Stimulated activated naive CD8-positive, alpha-beta T cell treated with anti-CD3 and anti-CD28 coated beads, Interleukin-15, Interleukin-2, amounts not matched to agents 100 ng/mL and 50 ng/mL, for 24 hours (primary cell): ENCODE results near the gene SS18L1.

ENCODE experiments used
- H3K27ac Mint-ChIP-seq: one replicate; pipeline ENCODE4 v1.8.0; 2021; ENCODE audit warnings: mild to moderate bottlenecking, mixed read lengths
- H3K27me3 Mint-ChIP-seq: one replicate; pipeline ENCODE4 v1.8.0; 2021; ENCODE audit warnings: mixed read lengths
- H3K36me3 Mint-ChIP-seq: one replicate; pipeline ENCODE4 v1.8.0; 2021; ENCODE audit warnings: low read depth, mixed read lengths
- H3K4me1 Mint-ChIP-seq: one replicate; pipeline ENCODE4 v1.8.0; 2021; ENCODE audit warnings: low read depth, mixed read lengths
- H3K4me3 Mint-ChIP-seq: one replicate; pipeline ENCODE4 v1.8.0; 2021; ENCODE audit warnings: mild to moderate bottlenecking, mixed read lengths
- H3K9me3 Mint-ChIP-seq: one replicate; pipeline ENCODE4 v1.8.0; 2021; ENCODE audit warnings: mixed read lengths

Gene SS18L1

DNA sequence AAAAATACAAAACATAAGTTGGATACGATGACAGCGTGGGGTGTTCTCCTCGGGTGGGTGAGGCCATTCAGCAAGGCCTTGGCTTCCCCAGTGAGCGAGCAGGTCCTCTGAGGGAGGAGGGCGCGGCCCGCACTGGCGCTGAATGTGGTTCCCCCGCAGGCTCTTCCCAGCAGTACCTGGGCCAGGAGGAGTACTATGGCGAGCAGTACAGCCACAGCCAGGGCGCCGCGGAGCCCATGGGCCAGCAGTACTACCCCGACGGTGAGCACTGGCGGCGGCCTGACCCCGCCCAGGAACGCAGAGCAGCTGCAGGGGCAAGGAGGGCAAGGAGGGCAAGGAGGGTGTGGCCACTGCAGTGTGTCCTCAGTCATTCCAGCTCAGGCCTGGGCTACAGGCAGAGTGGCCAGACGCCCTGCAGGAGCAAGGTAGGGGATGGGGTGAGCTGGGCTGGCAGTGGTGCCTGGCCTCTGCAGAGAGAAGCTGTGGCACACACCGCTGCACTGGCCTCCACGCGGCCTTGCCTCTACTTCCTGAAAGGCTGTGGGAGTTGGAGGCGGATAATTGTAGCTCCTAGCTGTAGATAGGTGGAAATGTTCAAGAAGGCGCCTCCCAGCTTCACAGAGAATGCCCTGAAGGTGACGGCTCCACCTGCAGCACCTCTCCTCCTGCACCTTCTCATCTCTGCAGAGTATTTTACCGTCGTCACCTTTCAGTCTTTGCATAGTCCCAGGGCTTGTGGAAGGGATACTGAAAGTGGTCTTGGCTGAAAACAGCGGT, 20.6 kb downstream of the SS18L1 start:
- peaks cover 12% of the 10 kb centered on the region for H3K4me1 Mint-ChIP-seq
- no peak overlapping the region for H3K4me3 Mint-ChIP-seq
- H3K36me3 Mint-ChIP-seq: peaks cover 34% of the 10 kb centered on the region
- no peaks in the 10 kb centered on the region for H3K9me3 Mint-ChIP-seq
- H3K27me3 Mint-ChIP-seq: no peaks in the 10 kb centered on the region
- H3K27ac Mint-ChIP-seq: no peak overlapping the region

- H3K27me3 Mint-ChIP-seq: no peaks in the 10 kb centered on the region
- H3K9me3 Mint-ChIP-seq: no peaks in the 10 kb centered on the region
- no peak overlapping the region for H3K27ac Mint-ChIP-seq
- no peak overlapping the region for H3K4me3 Mint-ChIP-seq
- peaks cover 5% of the 10 kb centered on the region for H3K4me1 Mint-ChIP-seq
- H3K36me3 Mint-ChIP-seq: peaks cover 31% of the 10 kb centered on the region
These were observed 21.6 kb downstream of the SS18L1 start for GRCh38 chr20:62164879-62165761.

- H3K9me3 Mint-ChIP-seq: no peaks in the 10 kb centered on the region
- no peaks in the 10 kb centered on the region for H3K27me3 Mint-ChIP-seq
- peaks cover 27% of the 10 kb centered on the region for H3K36me3 Mint-ChIP-seq
- H3K4me3 Mint-ChIP-seq: no peak overlapping the region
- no peak overlapping the region for H3K27ac Mint-ChIP-seq
- H3K4me1 Mint-ChIP-seq: no peaks in the 10 kb centered on the region
These were observed 22.3 kb downstream of the SS18L1 start for GRCh38 chr20:62165762-62166399.

- peaks cover 34% of the 10 kb centered on the region for H3K36me3 Mint-ChIP-seq
- no peak overlapping the region for H3K27ac Mint-ChIP-seq
- H3K4me3 Mint-ChIP-seq: no peak overlapping the region
- no peaks in the 10 kb centered on the region for H3K27me3 Mint-ChIP-seq
- H3K4me1 Mint-ChIP-seq: no peaks in the 10 kb centered on the region
- H3K9me3 Mint-ChIP-seq: no peaks in the 10 kb centered on the region
These were observed 23.9 kb downstream of the SS18L1 start for GRCh38 chr20:62167474-62167873.

DNA sequence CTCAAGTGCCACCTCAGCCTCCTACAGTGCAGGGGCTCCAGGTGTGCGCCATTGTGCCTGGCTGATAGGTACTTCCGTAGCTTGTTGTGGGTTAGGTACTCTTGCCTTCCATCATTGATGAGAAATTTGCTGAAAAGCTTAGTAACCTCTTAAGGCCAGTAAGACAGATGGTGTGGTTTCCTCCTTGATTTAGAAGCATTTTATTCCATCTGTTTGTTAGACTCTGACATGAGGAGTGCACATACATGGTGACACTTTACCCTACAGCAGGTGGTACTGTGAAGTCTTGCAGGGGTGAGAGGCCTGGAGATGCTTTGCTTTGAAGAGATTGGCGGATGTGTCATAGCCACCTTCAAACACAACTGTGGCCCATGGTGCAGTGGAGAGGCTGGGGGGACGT, 24.5 kb downstream of the SS18L1 start:
- no peaks in the 10 kb centered on the region for H3K4me1 Mint-ChIP-seq
- no peak overlapping the region for H3K4me3 Mint-ChIP-seq
- H3K36me3 Mint-ChIP-seq: peaks cover 35% of the 10 kb centered on the region
- H3K9me3 Mint-ChIP-seq: no peaks in the 10 kb centered on the region
- H3K27me3 Mint-ChIP-seq: no peaks in the 10 kb centered on the region
- H3K27ac Mint-ChIP-seq: no peak overlapping the region

DNA sequence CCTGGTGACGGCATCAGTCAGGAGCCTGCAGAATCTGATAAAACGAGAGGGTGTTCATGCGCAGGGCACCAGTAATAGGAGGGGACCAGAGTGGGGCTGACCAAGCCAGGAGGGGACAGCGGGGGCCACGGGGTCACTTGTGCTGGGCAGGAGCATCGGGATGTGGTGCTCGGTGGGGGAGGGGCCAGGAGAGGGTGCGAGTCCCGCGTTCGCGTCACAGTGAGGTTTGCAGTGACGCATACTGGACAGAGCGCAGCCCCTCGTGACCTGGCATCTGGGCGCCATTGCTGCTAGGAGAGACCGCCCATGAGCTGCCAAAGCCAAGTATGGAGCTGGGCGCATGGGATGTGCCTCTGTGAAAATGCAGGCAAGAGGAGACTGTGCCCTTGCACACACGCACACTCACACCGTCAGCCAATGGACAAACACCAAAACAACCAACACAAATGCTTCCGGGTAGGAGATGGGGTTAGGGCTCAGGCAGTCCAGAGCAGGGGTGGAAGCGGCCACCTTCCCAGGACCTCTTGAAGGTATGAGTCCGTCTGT, 25.4 kb downstream of the SS18L1 start:
- Mint-ChIP-seq H3K9me3 (no peaks in the 10 kb centered on the region), H3K27me3 (no peaks in the 10 kb centered on the region), H3K4me3 (no peak overlapping the region), H3K27ac (no peak overlapping the region), H3K4me1 (no peaks in the 10 kb centered on the region), H3K36me3 (peaks cover 31% of the 10 kb centered on the region)

DNA sequence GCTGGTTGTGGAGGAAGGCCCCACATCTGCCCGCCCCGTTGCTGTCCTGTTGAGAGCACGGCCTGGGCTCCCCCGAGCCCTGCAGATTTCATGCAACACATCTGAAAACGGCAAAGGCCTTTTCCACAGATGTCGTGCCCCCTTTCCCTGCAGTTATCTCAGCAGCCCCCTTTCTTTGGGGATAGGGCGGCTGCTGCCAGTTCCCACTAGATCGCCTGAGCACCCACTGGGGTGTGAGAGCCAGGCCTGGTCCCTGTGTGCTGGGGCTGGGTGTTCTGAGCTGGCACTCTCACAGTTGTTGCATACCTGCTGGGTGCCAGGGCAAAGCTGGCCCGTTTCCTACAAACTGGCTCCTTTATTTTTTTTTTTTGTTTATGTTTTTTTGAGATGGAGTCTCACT, 27.0 kb downstream of the SS18L1 start:
- H3K9me3 Mint-ChIP-seq: no peaks in the 10 kb centered on the region
- no peak overlapping the region for H3K4me3 Mint-ChIP-seq
- H3K27ac Mint-ChIP-seq: no peak overlapping the region
- no peaks in the 10 kb centered on the region for H3K27me3 Mint-ChIP-seq
- no peaks in the 10 kb centered on the region for H3K4me1 Mint-ChIP-seq
- peaks cover 37% of the 10 kb centered on the region for H3K36me3 Mint-ChIP-seq

GRCh38 chr20:62171245-62171644, 27.7 kb downstream of the SS18L1 start:
- Mint-ChIP-seq H3K27ac (no peak overlapping the region), H3K4me1 (no peaks in the 10 kb centered on the region), H3K36me3 (peaks cover 35% of the 10 kb centered on the region), H3K4me3 (no peak overlapping the region), H3K9me3 (no peaks in the 10 kb centered on the region), H3K27me3 (no peaks in the 10 kb centered on the region)

- Mint-ChIP-seq H3K9me3 (no peaks in the 10 kb centered on the region), H3K4me3 (no peak overlapping the region), H3K36me3 (peaks cover 31% of the 10 kb centered on the region), H3K27me3 (no peaks in the 10 kb centered on the region), H3K4me1 (no peaks in the 10 kb centered on the region), H3K27ac (no peak overlapping the region)
These were observed 29.1 kb downstream of the SS18L1 start for GRCh38 chr20:62172666-62173065.

GRCh38 chr20:62174021-62174804, 30.6 kb downstream of the SS18L1 start:
- Mint-ChIP-seq H3K4me3 (no peak overlapping the region), H3K27me3 (no peaks in the 10 kb centered on the region), H3K9me3 (no peaks in the 10 kb centered on the region), H3K27ac (no peak overlapping the region), H3K36me3 (peaks cover 26% of the 10 kb centered on the region), H3K4me1 (no peaks in the 10 kb centered on the region)

- no peaks in the 10 kb centered on the region for H3K27me3 Mint-ChIP-seq
- no peak overlapping the region for H3K27ac Mint-ChIP-seq
- peaks cover 25% of the 10 kb centered on the region for H3K36me3 Mint-ChIP-seq
- no peak overlapping the region for H3K4me3 Mint-ChIP-seq
- no peaks in the 10 kb centered on the region for H3K4me1 Mint-ChIP-seq
- H3K9me3 Mint-ChIP-seq: no peaks in the 10 kb centered on the region
These were observed 31.5 kb downstream of the SS18L1 start for GRCh38 chr20:62174870-62175624.

- H3K4me3 Mint-ChIP-seq: no peak overlapping the region
- H3K36me3 Mint-ChIP-seq: peaks cover 28% of the 10 kb centered on the region
- H3K4me1 Mint-ChIP-seq: no peaks in the 10 kb centered on the region
- no peak overlapping the region for H3K27ac Mint-ChIP-seq
- no peaks in the 10 kb centered on the region for H3K27me3 Mint-ChIP-seq
- H3K9me3 Mint-ChIP-seq: no peaks in the 10 kb centered on the region
These were observed 32.1 kb downstream of the SS18L1 start for GRCh38 chr20:62175711-62176110.

DNA sequence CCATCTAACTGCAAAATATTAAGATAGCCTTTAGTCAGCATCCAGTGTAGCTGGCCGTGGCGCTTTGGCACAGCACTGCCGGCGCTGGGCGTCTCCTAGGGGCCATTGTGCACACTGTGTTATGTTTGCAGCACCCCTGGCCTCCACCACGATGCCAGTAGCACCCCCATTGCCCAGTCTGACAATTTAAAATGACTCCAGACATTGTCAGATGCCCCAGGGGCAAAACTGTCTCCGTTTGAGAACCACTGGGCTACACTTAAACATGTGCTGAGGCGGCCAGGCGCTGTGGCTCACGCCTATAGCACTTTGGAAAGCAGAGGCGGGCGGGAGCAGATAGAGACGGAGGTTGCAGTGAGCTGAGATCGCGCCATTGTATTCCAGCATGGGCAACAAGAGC, 33.3 kb downstream of the SS18L1 start:
- no peaks in the 10 kb centered on the region for H3K9me3 Mint-ChIP-seq
- no peak overlapping the region for H3K27ac Mint-ChIP-seq
- peaks cover 28% of the 10 kb centered on the region for H3K36me3 Mint-ChIP-seq
- H3K4me3 Mint-ChIP-seq: no peak overlapping the region
- H3K4me1 Mint-ChIP-seq: peaks cover 4% of the 10 kb centered on the region
- H3K27me3 Mint-ChIP-seq: no peaks in the 10 kb centered on the region

DNA sequence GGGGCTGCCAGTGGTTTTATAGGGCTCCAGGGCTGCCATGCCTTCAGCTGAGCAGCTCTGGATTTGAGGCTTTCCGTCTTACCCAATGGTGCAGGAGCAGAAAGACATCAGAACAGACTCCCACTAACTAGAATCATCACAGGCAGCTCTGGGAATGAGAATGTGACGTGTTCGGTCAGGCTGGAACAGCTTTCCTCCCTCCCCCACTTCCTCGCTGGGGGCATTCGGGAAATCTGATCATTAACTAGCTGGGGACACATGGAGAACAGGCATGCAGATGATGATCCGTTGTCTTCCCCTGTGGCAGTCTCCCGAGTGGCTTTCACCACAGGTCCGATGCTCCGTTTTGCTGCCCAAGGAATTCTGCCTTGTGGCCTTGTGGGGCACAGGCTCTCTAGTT, 33.7 kb downstream of the SS18L1 start:
- Mint-ChIP-seq H3K27ac (no peak overlapping the region), H3K9me3 (no peaks in the 10 kb centered on the region), H3K36me3 (peaks cover 26% of the 10 kb centered on the region), H3K4me3 (no peak overlapping the region), H3K27me3 (no peaks in the 10 kb centered on the region), H3K4me1 (peaks cover 8% of the 10 kb centered on the region)
